ENCODE results near the gene SIRPD.

The SIRPD gene

DNA sequence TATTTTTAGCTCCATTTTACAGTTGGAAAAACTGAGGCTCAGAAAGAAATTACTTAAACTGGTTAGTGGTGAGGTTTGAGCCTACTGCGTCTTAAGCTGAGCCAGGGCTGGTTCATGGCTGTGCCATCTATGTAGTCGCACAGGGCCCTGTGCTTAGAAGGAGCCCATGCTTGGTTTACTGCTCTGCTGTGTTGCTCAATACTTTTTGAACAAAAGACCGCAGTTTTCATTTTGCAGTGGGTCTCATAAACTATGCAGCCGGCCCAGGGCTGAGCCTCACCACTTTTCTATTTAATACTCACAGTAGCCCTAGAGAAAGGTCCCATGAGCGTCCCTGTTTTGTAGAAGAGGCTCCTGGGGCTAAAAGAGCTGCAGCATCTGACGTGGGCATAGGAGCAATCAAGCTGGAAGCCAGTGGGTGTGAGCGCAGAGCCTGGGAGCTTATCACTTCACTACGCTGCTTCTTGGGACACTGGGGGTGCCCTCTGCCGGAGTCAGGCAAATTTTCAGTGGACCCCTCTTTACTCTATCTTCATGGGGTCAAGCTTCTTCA lies 66.8 kb downstream of the SIRPD start:
- H3K4me3 ChIP-seq (ENCODE audit: low read length), result no peak overlapping the region
- H3K36me3 ChIP-seq (ENCODE audit: control insufficient read depth, insufficient read depth, low read length), result no peaks in the 10 kb centered on the region
- H3K27me3 ChIP-seq (ENCODE audit: control insufficient read depth, insufficient read depth, low read length), result no peaks in the 10 kb centered on the region
- H3K9ac ChIP-seq (ENCODE audit: low read length), result no peak overlapping the region
- H3K9me3 ChIP-seq (ENCODE audit: control insufficient read depth, low read length), result no peaks in the 10 kb centered on the region
- no peaks in the 10 kb centered on the region for H3K4me1 ChIP-seq (ENCODE audit: control insufficient read depth, insufficient read depth, low read length)

DNA sequence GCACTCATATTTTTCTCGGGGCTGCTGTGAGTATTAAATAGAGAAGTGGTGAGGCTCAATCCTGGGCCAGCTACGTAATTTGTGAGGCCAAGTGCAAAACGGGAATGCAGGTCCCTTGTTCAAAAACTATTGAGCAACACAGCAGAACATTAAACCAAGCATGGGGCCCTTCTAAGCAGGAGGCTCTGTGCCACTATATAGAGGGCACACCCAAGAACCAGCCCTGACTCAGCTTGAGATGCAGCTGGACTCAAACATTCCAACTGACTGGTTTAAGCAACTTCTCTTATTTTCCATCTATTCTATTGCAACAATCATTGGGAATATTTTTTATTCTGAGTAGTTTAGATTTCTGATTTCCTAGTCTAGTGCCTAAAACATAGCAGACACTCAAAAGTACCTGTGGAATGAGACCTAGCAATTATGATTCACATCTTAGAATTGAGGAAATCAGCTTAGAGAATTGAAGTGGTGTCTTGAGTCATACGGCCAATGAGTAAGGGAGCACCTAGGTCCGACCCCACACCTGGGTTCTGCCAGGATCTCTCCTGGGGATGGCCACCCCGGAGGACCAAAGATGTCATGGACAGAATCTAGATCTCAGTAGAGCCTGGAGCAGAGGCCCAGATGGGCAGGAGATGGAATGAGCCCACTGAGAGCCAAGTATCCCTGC lies 67.6 kb downstream of the SIRPD start:
- H3K36me3 ChIP-seq (ENCODE audit: control insufficient read depth, insufficient read depth, low read length), result no peaks in the 10 kb centered on the region
- H3K27me3 ChIP-seq (ENCODE audit: control insufficient read depth, insufficient read depth, low read length), result no peaks in the 10 kb centered on the region
- no peak overlapping the region for H3K4me3 ChIP-seq (ENCODE audit: low read length)
- no peaks in the 10 kb centered on the region for H3K4me1 ChIP-seq (ENCODE audit: control insufficient read depth, insufficient read depth, low read length)
- no peaks in the 10 kb centered on the region for H3K9me3 ChIP-seq (ENCODE audit: control insufficient read depth, low read length)
- H3K9ac ChIP-seq (ENCODE audit: low read length), result no peak overlapping the region

DNA sequence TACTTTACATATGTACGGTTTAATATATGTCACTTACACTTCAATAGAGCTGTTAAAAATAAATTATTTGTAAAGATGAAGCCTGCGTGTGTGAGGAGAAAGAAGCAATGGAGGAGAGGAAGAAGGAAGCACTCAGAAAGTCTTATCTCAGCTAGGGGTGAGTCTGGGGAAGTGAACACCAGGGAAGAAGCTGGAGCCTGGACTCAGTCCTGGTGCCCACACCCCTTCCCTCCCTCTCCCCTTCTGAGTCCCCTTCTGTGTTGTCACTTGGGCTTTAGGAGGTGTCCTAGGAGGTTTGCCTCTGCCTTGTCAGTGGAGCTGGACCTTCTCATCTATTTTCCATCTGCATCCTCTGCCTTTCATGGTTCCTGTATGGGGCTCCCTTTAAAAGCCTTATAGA lies 68.2 kb downstream of the SIRPD start:
- no peaks in the 10 kb centered on the region for H3K27me3 ChIP-seq (ENCODE audit: control insufficient read depth, insufficient read depth, low read length)
- H3K36me3 ChIP-seq (ENCODE audit: control insufficient read depth, insufficient read depth, low read length), result no peaks in the 10 kb centered on the region
- H3K9ac ChIP-seq (ENCODE audit: low read length), result no peak overlapping the region
- no peaks in the 10 kb centered on the region for H3K9me3 ChIP-seq (ENCODE audit: control insufficient read depth, low read length)
- H3K4me1 ChIP-seq (ENCODE audit: control insufficient read depth, insufficient read depth, low read length), result no peaks in the 10 kb centered on the region
- H3K4me3 ChIP-seq (ENCODE audit: low read length), result no peak overlapping the region

- no peak overlapping the region for H3K9ac ChIP-seq (ENCODE audit: low read length)
- H3K4me1 ChIP-seq (ENCODE audit: control insufficient read depth, insufficient read depth, low read length), result no peaks in the 10 kb centered on the region
- H3K4me3 ChIP-seq (ENCODE audit: low read length), result no peak overlapping the region
- no peaks in the 10 kb centered on the region for H3K27me3 ChIP-seq (ENCODE audit: control insufficient read depth, insufficient read depth, low read length)
- no peaks in the 10 kb centered on the region for H3K9me3 ChIP-seq (ENCODE audit: control insufficient read depth, low read length)
- H3K36me3 ChIP-seq (ENCODE audit: control insufficient read depth, insufficient read depth, low read length), result no peaks in the 10 kb centered on the region
Observed at GRCh38 chr20:1486566-1486965, 70.9 kb downstream of the SIRPD start.

DNA sequence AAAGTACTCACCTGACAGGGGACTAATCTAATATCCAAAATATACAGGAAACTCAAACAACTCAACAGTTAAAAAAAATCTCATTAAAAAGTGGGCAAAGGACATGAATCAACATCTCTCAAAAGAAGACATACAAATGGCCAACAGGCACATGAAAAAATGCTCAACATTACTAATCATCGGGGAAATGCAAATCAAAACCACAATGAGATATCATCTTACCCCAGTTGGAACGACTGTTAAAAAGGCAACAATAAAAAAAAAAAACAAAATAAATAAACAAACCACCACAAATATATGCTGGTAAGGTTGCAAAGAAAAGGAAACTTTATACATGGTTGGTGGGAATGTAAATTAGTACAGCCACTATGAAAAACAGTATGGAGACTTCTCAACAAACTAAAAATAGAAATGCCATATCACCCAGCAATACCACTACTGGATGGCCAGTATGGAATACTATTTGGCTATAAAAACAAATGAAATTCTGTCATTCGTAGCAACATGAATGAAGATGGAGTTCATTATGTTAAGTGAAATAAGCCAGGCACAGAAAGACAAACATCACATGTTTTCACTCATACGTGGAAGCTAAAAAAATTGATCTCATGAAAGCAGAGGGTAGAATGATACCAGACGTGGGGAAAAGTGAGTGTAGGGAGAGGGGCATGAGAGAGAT lies 72.9 kb downstream of the SIRPD start:
- no peak overlapping the region for H3K4me3 ChIP-seq (ENCODE audit: low read length)
- no peaks in the 10 kb centered on the region for H3K4me1 ChIP-seq (ENCODE audit: control insufficient read depth, insufficient read depth, low read length)
- H3K27me3 ChIP-seq (ENCODE audit: control insufficient read depth, insufficient read depth, low read length), result no peaks in the 10 kb centered on the region
- H3K9ac ChIP-seq (ENCODE audit: low read length), result no peak overlapping the region
- no peaks in the 10 kb centered on the region for H3K9me3 ChIP-seq (ENCODE audit: control insufficient read depth, low read length)
- H3K36me3 ChIP-seq (ENCODE audit: control insufficient read depth, insufficient read depth, low read length), result no peaks in the 10 kb centered on the region

All from mucosa of stomach (tissue), 1 donor.